Measurements from ENCODE around the gene RYR1.

Gene RYR1

GRCh38 chr19:38617283-38617763 lies 183.8 kb downstream of the RYR1 start:
- Histone ChIP-seq H4K20me1 (ENCODE audit: insufficient read depth, low read length) (peaks cover 4% of the 10 kb centered on the region; the same call in 1 of the 2 replicates), H3K4me1 (ENCODE audit: low read length) (peaks cover 23% of the 10 kb centered on the region), H3K9ac (ENCODE audit: low read length) (peak overlapping the region; percentile 97), H2AFZ (ENCODE audit: low read depth, low read length) (no peak overlapping the region; the same call in 1 of the 2 replicates), H3K27me3 (ENCODE audit: low read depth, low read length) (no peaks in the 10 kb centered on the region), H3K79me2 (ENCODE audit: low read length) (peaks cover 61% of the 10 kb centered on the region), H3K4me3 (ENCODE audit: low read length) (peak overlapping the region; percentile 85), H3K36me3 (replicated peaks; ENCODE audit: low read depth, low read length) (peaks cover 41% of the 10 kb centered on the region), H3K9me3 (ENCODE audit: insufficient read depth, low read length) (no peaks in the 10 kb centered on the region), H3K27ac (ENCODE audit: low read length) (peak overlapping the region; percentile 93), H3K4me2 (ENCODE audit: low read length) (peak overlapping the region; percentile 99)
- TF ChIP-seq EZH2phosphoT487 (IDR thresholded peaks at IDR 0.05; ENCODE audit: low read depth), result no peak
- TF ChIP-seq, protein P1, sequence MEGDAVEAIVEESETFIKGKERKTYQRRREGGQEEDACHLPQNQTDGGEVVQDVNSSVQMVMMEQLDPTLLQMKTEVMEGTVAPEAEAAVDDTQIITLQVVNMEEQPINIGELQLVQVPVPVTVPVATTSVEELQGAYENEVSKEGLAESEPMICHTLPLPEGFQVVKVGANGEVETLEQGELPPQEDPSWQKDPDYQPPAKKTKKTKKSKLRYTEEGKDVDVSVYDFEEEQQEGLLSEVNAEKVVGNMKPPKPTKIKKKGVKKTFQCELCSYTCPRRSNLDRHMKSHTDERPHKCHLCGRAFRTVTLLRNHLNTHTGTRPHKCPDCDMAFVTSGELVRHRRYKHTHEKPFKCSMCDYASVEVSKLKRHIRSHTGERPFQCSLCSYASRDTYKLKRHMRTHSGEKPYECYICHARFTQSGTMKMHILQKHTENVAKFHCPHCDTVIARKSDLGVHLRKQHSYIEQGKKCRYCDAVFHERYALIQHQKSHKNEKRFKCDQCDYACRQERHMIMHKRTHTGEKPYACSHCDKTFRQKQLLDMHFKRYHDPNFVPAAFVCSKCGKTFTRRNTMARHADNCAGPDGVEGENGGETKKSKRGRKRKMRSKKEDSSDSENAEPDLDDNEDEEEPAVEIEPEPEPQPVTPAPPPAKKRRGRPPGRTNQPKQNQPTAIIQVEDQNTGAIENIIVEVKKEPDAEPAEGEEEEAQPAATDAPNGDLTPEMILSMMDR (IDR thresholded peaks at IDR 0.05; ENCODE audit: low read depth, low read length), result no peak

- peak within 1 kb of the TSS; percentile 11; the same call in 1 of the 2 replicates for H2AFZ ChIP-seq (ENCODE audit: low read depth, low read length)
- no peak for TF ChIP-seq EZH2phosphoT487 (IDR thresholded peaks at IDR 0.05; ENCODE audit: low read depth)
- TF ChIP-seq, protein P1 (IDR thresholded peaks at IDR 0.05; ENCODE audit: low read depth, low read length), result no peak
These were observed 184.5 kb downstream of the RYR1 start, which contains the start of gene MAP4K1 for GRCh38 chr19:38617764-38618589. Gene MAP4K1, minus strand, starts transcription at chr19:38617953. Its CDS starts 58 bp downstream, at chr19:38617895.

GRCh38 chr19:38618590-38619360 lies 185.3 kb downstream of the RYR1 start, which contains the start of gene EIF3K:
Gene EIF3K, plus strand, starts transcription at chr19:38619188. Its CDS starts 81 bp downstream, at chr19:38619269.
- Histone ChIP-seq H3K4me3 (ENCODE audit: low read length) (peak within 1 kb of the TSS; percentile 85), H3K9me3 (ENCODE audit: insufficient read depth, low read length) (no peaks in the 10 kb centered on the region), H2AFZ (ENCODE audit: low read depth, low read length) (peak within 1 kb of the TSS; percentile 35; the same call in 1 of the 2 replicates), H3K9ac (ENCODE audit: low read length) (peak within 1 kb of the TSS; percentile 97), H3K79me2 (ENCODE audit: low read length) (peaks cover 54% of the 10 kb centered on the region), H3K4me1 (ENCODE audit: low read length) (peaks cover 23% of the 10 kb centered on the region), H3K27me3 (ENCODE audit: low read depth, low read length) (no peaks in the 10 kb centered on the region), H4K20me1 (ENCODE audit: insufficient read depth, low read length) (peaks cover 4% of the 10 kb centered on the region; the same call in 1 of the 2 replicates), H3K4me2 (ENCODE audit: low read length) (peak within 1 kb of the TSS; percentile 99), H3K27ac (ENCODE audit: low read length) (peak within 1 kb of the TSS; percentile 93), H3K36me3 (replicated peaks; ENCODE audit: low read depth, low read length) (peaks cover 33% of the 10 kb centered on the region)
- TF ChIP-seq EZH2phosphoT487 (IDR thresholded peaks at IDR 0.05; ENCODE audit: low read depth), result no peak
- TF ChIP-seq, protein P1 (IDR thresholded peaks at IDR 0.05; ENCODE audit: low read depth, low read length), result no peak

More at GRCh38 chr19:38617764-38618589, 184.5 kb downstream of the RYR1 start, which contains the start of gene MAP4K1:
- Histone ChIP-seq H3K27me3 (ENCODE audit: low read depth, low read length) (no peaks in the 10 kb centered on the region), H3K9ac (ENCODE audit: low read length) (peak within 1 kb of the TSS; percentile 97), H3K4me2 (ENCODE audit: low read length) (peak within 1 kb of the TSS; percentile 99), H3K36me3 (replicated peaks; ENCODE audit: low read depth, low read length) (peaks cover 36% of the 10 kb centered on the region), H4K20me1 (ENCODE audit: insufficient read depth, low read length) (peaks cover 4% of the 10 kb centered on the region; the same call in 1 of the 2 replicates), H3K4me1 (ENCODE audit: low read length) (peaks cover 23% of the 10 kb centered on the region), H3K27ac (ENCODE audit: low read length) (peak within 1 kb of the TSS; percentile 93), H3K79me2 (ENCODE audit: low read length) (peaks cover 58% of the 10 kb centered on the region), H3K9me3 (ENCODE audit: insufficient read depth, low read length) (no peaks in the 10 kb centered on the region), H3K4me3 (ENCODE audit: low read length) (peak within 1 kb of the TSS; percentile 85)

Measured in OCI-LY3 (cell line).